A172 (cell line): Measurements from ENCODE around the gene GPATCH4. TPM values are rescaled to one million over a fixed set of nuclear protein-coding genes. Genes with fewer than 3 reads are reported as not detected.
A peak's percentile ranks its signal among the peaks of the same experiment; 100 is the strongest.
"Not testable (repeated sequence)": the region's sequence is repeated elsewhere in the genome, so short reads cannot be mapped to it uniquely, and the experiment has no call there.

Source experiments
- DNase-seq: peaks from one replicate; pipeline ENCODE4 v3.0.0-alpha.2; 2015; ENCODE audit warnings: low spot score
- total RNA-seq: library from RNA; depleted of rRNA; stranded (reverse); fragments of >200 nt; shearing (Covaris generic); gene quantifications from 2 replicates; pipeline ENCODE4 v1.2.3, GENCODE V29; 2014

GPATCH4 gene
- total RNA-seq, 1 experiment from 2014 or later: 53.1 TPM

DNA sequence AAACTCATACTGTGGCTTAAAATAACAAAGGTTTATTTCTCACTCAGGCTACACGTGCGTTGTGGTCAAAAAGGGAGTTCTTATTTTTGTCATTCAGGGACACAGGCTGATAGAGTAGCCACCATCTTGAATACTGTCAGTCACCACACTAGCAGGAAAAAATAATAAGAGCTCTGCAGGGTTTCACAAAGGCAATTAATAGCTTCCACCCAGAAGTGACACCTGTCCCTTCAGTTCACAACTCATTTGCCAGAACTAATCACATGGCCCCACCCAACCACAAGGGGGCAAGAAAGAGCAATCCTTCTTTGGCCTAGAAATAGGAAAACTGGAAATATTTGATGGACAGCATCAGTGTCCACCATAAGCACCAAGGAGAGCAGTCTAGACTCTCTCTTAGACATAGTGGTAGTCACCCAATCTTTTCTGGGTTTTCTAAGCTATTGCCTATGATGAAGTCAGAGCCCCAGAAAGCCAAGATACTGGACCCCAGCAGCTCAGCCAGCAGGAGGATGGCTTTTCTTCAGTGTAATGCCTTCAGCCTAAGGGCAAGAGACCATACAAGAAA lies 26.1 kb upstream of the GPATCH4 start:
- peak; percentile 80 for DNase-seq

DNA sequence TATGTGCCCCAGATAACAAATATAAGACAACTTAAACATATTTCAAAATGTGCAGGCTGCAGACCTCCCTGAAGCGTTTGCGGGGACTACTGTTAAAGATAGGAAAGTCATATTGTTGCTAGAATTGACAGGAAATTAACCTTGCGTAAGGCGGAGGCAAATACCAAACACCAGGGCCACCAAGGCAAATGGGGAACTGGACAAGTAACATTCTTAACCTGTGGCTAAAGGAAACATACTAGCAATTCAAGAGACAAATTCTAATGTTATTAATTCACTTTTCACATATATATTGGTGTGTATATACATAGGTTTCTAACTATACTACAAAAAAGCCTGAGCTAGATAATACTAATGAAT lies 24.8 kb upstream of the GPATCH4 start:
- DNase-seq: no peak

- no peak for DNase-seq
Observed at GRCh38 chr1:156625436-156626078, 24.3 kb upstream of the GPATCH4 start.

GRCh38 chr1:156624814-156625435 lies 23.6 kb upstream of the GPATCH4 start:
- no peak for DNase-seq

- DNase-seq: no peak
Observed at GRCh38 chr1:156623946-156624813, 22.9 kb upstream of the GPATCH4 start.

GRCh38 chr1:156622581-156623297 lies 21.5 kb upstream of the GPATCH4 start:
- DNase-seq: no peak

GRCh38 chr1:156619582-156619955 lies 18.3 kb upstream of the GPATCH4 start:
- no peak for DNase-seq

- DNase-seq: no peak
Observed at GRCh38 chr1:156618853-156619581, 17.7 kb upstream of the GPATCH4 start, which contains the start of gene HAPLN2. Gene HAPLN2 (plus strand): TSS chr1:156619415. CDS start chr1:156623491, 4,076 bp downstream.

- DNase-seq: peak; percentile 94
Observed at GRCh38 chr1:156616463-156616862, 15.2 kb upstream of the GPATCH4 start.

DNA sequence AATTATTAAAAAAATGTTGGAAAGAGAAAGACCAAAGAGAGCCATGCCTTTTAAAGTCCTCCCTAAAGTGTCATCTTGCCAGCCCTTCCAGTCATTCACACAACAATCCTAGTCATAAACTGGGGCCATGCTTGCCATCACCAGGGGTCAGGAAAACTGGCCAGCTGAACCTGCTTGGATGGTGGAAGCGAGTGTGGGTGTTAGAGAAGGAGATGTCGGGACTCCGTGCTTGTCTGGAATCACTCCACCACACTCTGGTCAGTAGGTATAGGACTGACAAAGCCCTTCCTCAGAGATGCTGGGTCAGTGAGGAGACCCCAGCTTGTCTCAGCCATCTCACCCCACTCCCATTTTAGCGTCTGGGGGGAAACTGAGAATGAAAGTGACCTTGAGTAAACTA lies 14.7 kb upstream of the GPATCH4 start:
- DNase-seq: no peak

DNA sequence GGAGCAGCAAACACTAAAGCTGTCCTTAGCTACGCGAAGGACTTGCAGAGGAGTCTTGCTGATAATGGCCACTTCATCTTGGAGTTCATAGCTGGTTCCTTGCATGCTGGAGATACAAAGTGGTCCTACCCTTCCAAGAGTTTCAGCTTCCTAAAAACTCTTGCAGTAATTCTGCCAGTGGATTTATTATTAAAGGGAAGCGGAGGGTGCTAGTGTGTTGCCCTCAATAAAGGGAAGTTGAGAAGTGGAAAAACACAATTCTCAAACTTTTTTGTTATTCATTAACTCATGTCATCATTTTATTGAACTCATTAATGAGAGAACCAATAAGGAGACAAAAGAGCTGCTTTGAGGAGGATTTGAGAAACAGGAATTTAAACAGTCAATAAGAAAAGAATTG lies 11.4 kb upstream of the GPATCH4 start:
- no peak for DNase-seq

DNA sequence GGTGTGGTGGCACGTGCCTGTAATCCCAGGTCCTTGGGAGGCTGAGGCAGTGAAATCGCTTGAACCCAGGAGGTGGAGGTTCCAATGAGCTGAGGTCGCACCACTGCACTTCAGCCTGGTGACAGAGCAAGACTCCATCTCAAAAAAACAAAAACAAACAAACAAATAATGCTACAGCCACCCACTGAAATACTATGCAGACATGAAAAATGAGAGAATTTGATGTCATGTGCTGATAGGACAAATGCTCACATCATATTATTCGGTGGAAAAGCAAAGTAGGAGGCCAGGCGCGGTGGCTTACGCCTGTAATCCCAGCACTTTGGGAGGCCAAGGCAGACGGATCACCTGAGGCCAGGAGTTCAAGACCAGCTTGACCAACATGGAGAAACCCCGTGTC lies 8.8 kb upstream of the GPATCH4 start:
- not testable (repeated sequence) for DNase-seq

DNA sequence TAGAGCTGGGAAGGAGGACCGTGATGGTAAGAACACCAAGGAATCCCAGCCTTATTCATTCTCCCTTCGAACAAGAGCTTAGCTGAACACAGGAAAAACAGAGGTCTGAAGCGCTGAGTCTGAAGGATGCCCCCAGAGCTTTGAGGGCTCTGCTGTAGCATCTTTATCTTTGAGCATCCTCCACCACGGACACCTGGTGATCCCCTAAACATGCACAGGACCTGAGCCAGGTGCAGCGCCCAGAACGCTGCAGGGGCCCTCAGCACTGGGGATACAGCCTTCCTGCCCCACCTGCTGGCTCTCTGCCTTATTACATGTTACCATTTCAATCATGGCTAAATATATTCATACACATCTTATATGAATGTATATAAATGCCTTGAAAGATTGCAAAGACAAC lies 7.7 kb upstream of the GPATCH4 start:
- DNase-seq: no peak

GRCh38 chr1:156608036-156608674 lies 6.9 kb upstream of the GPATCH4 start:
- DNase-seq: peak; percentile 93

DNA sequence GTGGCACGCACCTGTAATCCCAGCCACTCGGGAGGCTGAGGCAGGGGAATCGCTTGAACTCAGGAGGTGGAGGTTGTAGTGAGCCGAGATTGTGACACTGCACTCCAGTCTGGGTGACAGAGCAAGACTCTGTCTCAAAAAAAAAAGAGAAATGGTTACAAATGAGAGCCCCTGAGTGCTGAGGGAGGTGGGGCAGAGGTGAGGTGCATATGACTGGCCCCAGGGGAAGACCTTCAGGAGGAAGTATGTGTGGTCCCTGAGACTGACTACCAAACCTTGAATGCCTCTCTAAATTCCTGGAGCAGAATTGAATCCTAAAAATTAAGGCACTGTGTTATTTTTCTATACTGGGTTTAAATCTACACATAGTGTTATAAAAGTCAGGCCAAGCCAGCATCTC lies 6.1 kb upstream of the GPATCH4 start:
- DNase-seq: not testable (repeated sequence)

- no peak for DNase-seq
Observed at GRCh38 chr1:156602557-156602993, 1.3 kb upstream of the GPATCH4 start.

- DNase-seq: no peak
Observed at GRCh38 chr1:156601892-156602291, 613 bp upstream of the GPATCH4 start.

- DNase-seq: peak; percentile 60
Observed at GRCh38 chr1:156600733-156601121, 552 bp downstream of the GPATCH4 start.

DNA sequence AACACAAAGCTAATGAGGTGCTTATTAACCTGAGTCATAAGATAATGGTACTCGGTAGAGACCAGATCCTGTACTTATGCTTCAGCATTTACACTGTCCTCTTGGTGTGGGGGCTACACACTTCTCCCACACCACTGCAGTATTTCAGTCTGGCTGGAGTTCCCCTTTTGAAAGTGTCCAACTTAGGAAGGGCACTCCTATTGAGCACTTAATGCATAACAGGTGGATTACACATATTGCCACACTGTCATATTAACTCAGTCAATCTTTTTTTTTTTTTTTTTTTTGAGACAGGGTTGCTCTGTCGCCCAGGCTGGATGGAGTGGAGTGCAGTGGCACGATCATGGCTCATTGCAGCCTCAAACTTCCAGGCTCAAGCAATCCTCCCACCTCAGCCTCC lies 1.5 kb downstream of the GPATCH4 start:
- no peak for DNase-seq

DNA sequence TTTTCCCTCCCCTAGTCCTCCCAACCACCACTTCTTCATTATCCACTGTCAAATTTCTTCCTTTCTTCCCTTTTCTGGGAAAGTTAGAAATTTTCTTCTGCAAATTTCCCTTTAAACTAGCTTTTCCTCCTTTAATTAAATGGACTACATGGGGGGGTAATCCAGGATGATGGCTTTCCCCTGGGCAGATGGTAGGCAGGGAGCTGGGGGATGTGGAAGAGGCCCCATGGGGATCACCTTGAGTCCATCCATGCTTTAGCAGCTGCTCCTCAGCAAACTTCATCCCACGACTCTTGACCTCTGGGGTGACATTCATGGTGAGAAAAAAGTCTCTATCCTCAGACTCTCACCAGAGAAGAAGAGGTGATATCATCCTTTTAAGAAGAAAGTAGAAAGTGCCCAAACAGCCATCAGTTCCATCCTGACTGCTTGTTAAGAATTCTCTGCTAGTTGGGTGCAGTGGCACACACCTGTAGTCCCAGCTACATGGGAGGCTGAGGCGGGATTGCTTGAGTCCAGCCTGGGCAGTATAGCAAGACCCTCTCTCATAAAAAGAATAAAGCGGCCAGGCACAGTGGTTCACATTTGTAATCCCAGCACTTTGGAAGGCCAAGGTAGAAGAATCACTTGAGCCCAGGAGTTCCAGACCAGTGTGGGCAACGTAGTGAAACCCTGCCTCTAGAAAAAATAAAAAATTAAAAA lies 2.4 kb downstream of the GPATCH4 start:
- DNase-seq: no peak
